Hindlimb muscle (tissue), 1 donor: ENCODE data around the gene PRDM11. TPM values are rescaled to one million over a fixed set of nuclear protein-coding genes. Genes with fewer than 3 reads are reported as not detected.

Experiments used
- DNase-seq: peaks from one replicate; pipeline ENCODE4 v3.0.0-alpha.2; 2013
- polyA plus RNA-seq: library from polyadenylated mRNA; unstranded; fragments of 120-200 nt; gene quantifications from one replicate; pipeline ENCODE4 v1.2.1, GENCODE V29; 2013; ENCODE audit not compliant: insufficient read length

PRDM11 gene
- polyA plus RNA-seq, 1 donor, result 29.4 TPM

- DNase-seq, result no peak
These were observed 66.3 kb downstream of the PRDM11 start for GRCh38 chr11:45212566-45213315.

GRCh38 chr11:45213316-45213665, 66.9 kb downstream of the PRDM11 start:
- no peak for DNase-seq

GRCh38 chr11:45213717-45214116, 67.3 kb downstream of the PRDM11 start:
- no peak for DNase-seq

- no peak for DNase-seq
These were observed 68.8 kb downstream of the PRDM11 start for GRCh38 chr11:45215098-45215865.

GRCh38 chr11:45216031-45216430, 69.6 kb downstream of the PRDM11 start:
- no peak for DNase-seq

- no peak for DNase-seq
These were observed 70.5 kb downstream of the PRDM11 start for GRCh38 chr11:45216901-45217300.

GRCh38 chr11:45217991-45218390, 71.6 kb downstream of the PRDM11 start:
- no peak for DNase-seq

GRCh38 chr11:45218705-45219104, 72.3 kb downstream of the PRDM11 start:
- DNase-seq, result no peak

- DNase-seq, result no peak
These were observed 73.0 kb downstream of the PRDM11 start for GRCh38 chr11:45219411-45219810.

GRCh38 chr11:45223496-45223895, 77.1 kb downstream of the PRDM11 start:
- no peak for DNase-seq

- no peak for DNase-seq
These were observed 78.3 kb downstream of the PRDM11 start for GRCh38 chr11:45224766-45225165.

- DNase-seq, result no peak
These were observed 78.8 kb downstream of the PRDM11 start for GRCh38 chr11:45225277-45225676.

- no peak for DNase-seq
These were observed 79.8 kb downstream of the PRDM11 start for GRCh38 chr11:45225961-45226871.

GRCh38 chr11:45226901-45227300, 80.5 kb downstream of the PRDM11 start:
- DNase-seq, result no peak

- no peak for DNase-seq
These were observed 81.4 kb downstream of the PRDM11 start for GRCh38 chr11:45227836-45228235.

- no peak for DNase-seq
These were observed 83.1 kb downstream of the PRDM11 start for GRCh38 chr11:45229401-45230020.

GRCh38 chr11:45232341-45233080, 86.1 kb downstream of the PRDM11 start:
- no peak for DNase-seq

- DNase-seq, result no peak
These were observed 86.8 kb downstream of the PRDM11 start for GRCh38 chr11:45233121-45233803.

GRCh38 chr11:45233804-45234170, 87.3 kb downstream of the PRDM11 start:
- DNase-seq, result no peak

- DNase-seq, result no peak
These were observed 88.0 kb downstream of the PRDM11 start for GRCh38 chr11:45234306-45235006.
